Nucleus accumbens (tissue), 56 donors: Measurements from ENCODE around the gene SECTM1.
A peak's percentile ranks its signal among the peaks of the same experiment; 100 is the strongest.

Source experiments
- DNase-seq, 56 donors: peaks; one replicate each; lab custom pipeline; 2025; lab: John Stamatoyannopoulos, UW

SECTM1 gene

GRCh38 chr17:82302991-82303943, 30.3 kb downstream of the SECTM1 start:
- no peak for DNase-seq

- DNase-seq = no peak
These were observed 31.0 kb downstream of the SECTM1 start for GRCh38 chr17:82302568-82302963.

- no peak for DNase-seq
These were observed 31.5 kb downstream of the SECTM1 start for GRCh38 chr17:82301916-82302567.

- no peak for DNase-seq
These were observed 32.2 kb downstream of the SECTM1 start for GRCh38 chr17:82301300-82301915.

- DNase-seq = peak in 18 of 56 donors; percentile 5 to 67 (median 20)
These were observed 32.8 kb downstream of the SECTM1 start for GRCh38 chr17:82300707-82301270.

- no peak for DNase-seq
These were observed 33.3 kb downstream of the SECTM1 start for GRCh38 chr17:82300228-82300627.

GRCh38 chr17:82299452-82299851, 34.1 kb downstream of the SECTM1 start:
- DNase-seq = no peak

GRCh38 chr17:82298538-82299421, 34.8 kb downstream of the SECTM1 start:
- no peak for DNase-seq

- DNase-seq = peak in 33 of 56 donors; percentile 14 to 73 (median 46)
These were observed 35.6 kb downstream of the SECTM1 start for GRCh38 chr17:82297714-82298537.

GRCh38 chr17:82297280-82297713, 36.3 kb downstream of the SECTM1 start:
- DNase-seq = peak in 9 of 56 donors; percentile 7 to 50 (median 32)

- DNase-seq = no peak
These were observed 36.9 kb downstream of the SECTM1 start for GRCh38 chr17:82296511-82297279.

GRCh38 chr17:82295472-82295814, 38.1 kb downstream of the SECTM1 start:
- no peak for DNase-seq

- DNase-seq = no peak
These were observed 39.3 kb downstream of the SECTM1 start for GRCh38 chr17:82294064-82294773.

- peak; percentile 49 to 97 (median 93) for DNase-seq
These were observed 41.1 kb downstream of the SECTM1 start for GRCh38 chr17:82292251-82293154.

GRCh38 chr17:82291582-82292250, 41.9 kb downstream of the SECTM1 start:
- DNase-seq = no peak
